Measurements from ENCODE around the gene PDE9A.

- TF ChIP-seq CTCF (IDR thresholded peaks at IDR 0.05) = no peak
- TF ChIP-seq POLR2A (IDR thresholded peaks at IDR 0.05) = no peak
These were observed 9.9 kb downstream of the PDE9A start for GRCh38 chr21:42663200-42663750.
